H9 (cell line): ENCODE measurements around the gene PHETA1. TPM values are rescaled to one million over a fixed set of nuclear protein-coding genes. Genes with fewer than 3 reads are reported as not detected.

Experiments
- DNase-seq: peaks from one replicate; pipeline ENCODE4 v3.0.0-alpha.2; 2017
- H2AFZ ChIP-seq: one replicate; pipeline ENCODE4 v1.6.1; 2013; ENCODE audit warnings: mild to moderate bottlenecking, low read length, control low read depth, moderate library complexity
- H2AK5ac ChIP-seq: 2 replicates; pipeline ENCODE4 v1.6.1; 2013; ENCODE audit warnings: low read length, control low read depth, mixed read lengths; ENCODE audit not compliant: insufficient read length
- H2BK120ac ChIP-seq: one replicate; pipeline ENCODE4 v1.6.1; 2013; ENCODE audit warnings: low read depth, mild to moderate bottlenecking, low read length, control low read depth, inconsistent platforms; ENCODE audit not compliant: poor library complexity, severe bottlenecking
- H2BK12ac ChIP-seq: 2 replicates; pipeline ENCODE4 v1.6.1; 2013; ENCODE audit warnings: low read length, control low read depth, mixed read lengths, low read depth; ENCODE audit not compliant: insufficient read length
- H2BK15ac ChIP-seq: 2 replicates; pipeline ENCODE4 v1.6.1; 2013; ENCODE audit warnings: low read depth, low read length, control low read depth
- H2BK20ac ChIP-seq: one replicate; pipeline ENCODE4 v1.6.1; 2013; ENCODE audit warnings: low read depth, mild to moderate bottlenecking, low read length, control low read depth, inconsistent platforms; ENCODE audit not compliant: poor library complexity, severe bottlenecking
- H2BK5ac ChIP-seq: 2 replicates; pipeline ENCODE4 v1.6.1; 2013; ENCODE audit warnings: low read length, control low read depth, mixed read lengths; ENCODE audit not compliant: insufficient read length
- H3K14ac ChIP-seq: 2 replicates; pipeline ENCODE4 v1.6.1; 2013; ENCODE audit warnings: low read length, control low read depth; ENCODE audit not compliant: insufficient read depth
- H3K18ac ChIP-seq: 2 replicates; pipeline ENCODE4 v1.6.1; 2013; ENCODE audit warnings: low read depth, mild to moderate bottlenecking, mixed read lengths, low read length, control low read depth; ENCODE audit not compliant: insufficient read length
- H3K23ac ChIP-seq: 2 replicates; pipeline ENCODE4 v1.6.1; 2013; ENCODE audit warnings: low read length, control low read depth, mixed read lengths, low read depth; ENCODE audit not compliant: insufficient read length
- H3K23me2 ChIP-seq: 2 replicates; pipeline ENCODE4 v1.6.1; 2013; ENCODE audit warnings: low read depth, mild to moderate bottlenecking, mixed read lengths, low read length, control low read depth; ENCODE audit not compliant: insufficient read length, poor library complexity, severe bottlenecking
- H3K27ac ChIP-seq: 2 replicates; pipeline ENCODE4 v1.5.1; 2013; ENCODE audit warnings: low read length, control low read depth, mixed read lengths, low read depth; ENCODE audit not compliant: insufficient read length
- H3K27me3 ChIP-seq: 2 replicates; pipeline ENCODE4 v1.6.1; 2013; ENCODE audit warnings: low read length, control low read depth, inconsistent platforms; ENCODE audit not compliant: insufficient read depth
- H3K4ac ChIP-seq: 2 replicates; pipeline ENCODE4 v1.6.1; 2013; ENCODE audit warnings: low read depth, mild to moderate bottlenecking, control low read depth, inconsistent platforms, low read length, moderate library complexity
- H3K4me1 ChIP-seq: 2 replicates; pipeline ENCODE4 v1.6.1; 2013; ENCODE audit warnings: low read length, control low read depth, inconsistent platforms; ENCODE audit not compliant: insufficient read depth
- H3K4me2 ChIP-seq: 2 replicates; pipeline ENCODE4 v1.6.1; 2013; ENCODE audit warnings: low read length, control low read depth, mixed read lengths; ENCODE audit not compliant: insufficient read length, insufficient read depth
- H3K56ac ChIP-seq: 2 replicates; pipeline ENCODE4 v1.6.1; 2013; ENCODE audit warnings: low read depth, mild to moderate bottlenecking, mixed read lengths, low read length, control low read depth; ENCODE audit not compliant: insufficient read length
- H3K79me1 ChIP-seq: 2 replicates; pipeline ENCODE4 v1.6.1; 2013; ENCODE audit warnings: low read depth, mild to moderate bottlenecking, moderate library complexity, low read length, control low read depth, inconsistent platforms; ENCODE audit not compliant: insufficient read depth, poor library complexity, severe bottlenecking
- H3K79me2 ChIP-seq: 2 replicates; pipeline ENCODE4 v1.6.1; 2013; ENCODE audit warnings: low read length, control low read depth, inconsistent platforms; ENCODE audit not compliant: insufficient read depth
- H3K9ac ChIP-seq: 2 replicates; pipeline ENCODE4 v1.6.1; 2013; ENCODE audit warnings: low read length, control low read depth, mixed read lengths; ENCODE audit not compliant: insufficient read length; ENCODE audit errors: extremely low read depth
- H3K9me3 ChIP-seq: one replicate; pipeline ENCODE4 v1.6.1; 2013; ENCODE audit warnings: low read depth, low read length, inconsistent platforms; ENCODE audit not compliant: control insufficient read depth
- H3T11ph ChIP-seq: one replicate; pipeline ENCODE4 v1.6.1; 2013; ENCODE audit warnings: mild to moderate bottlenecking, low read length, control low read depth, inconsistent platforms
- H4K20me1 ChIP-seq: one replicate; pipeline ENCODE4 v1.6.1; 2013; ENCODE audit not compliant: control insufficient read depth, insufficient read length, insufficient read depth
- H4K5ac ChIP-seq: 2 replicates; pipeline ENCODE4 v1.6.1; 2013; ENCODE audit warnings: low read depth, mild to moderate bottlenecking, mixed read lengths, low read length, control low read depth; ENCODE audit not compliant: insufficient read length
- H4K8ac ChIP-seq: replicated peaks from 2 replicates; pipeline ENCODE4 v1.6.1; 2013; ENCODE audit warnings: low read length, control low read depth, mixed read lengths, low read depth; ENCODE audit not compliant: insufficient read length
- H4K91ac ChIP-seq: 2 replicates; pipeline ENCODE4 v1.6.1; 2013; ENCODE audit warnings: low read depth, mild to moderate bottlenecking, moderate library complexity, mixed read lengths, low read length, control low read depth; ENCODE audit not compliant: insufficient read length
- H3K27ac Mint-ChIP-seq, 3 experiments: 2 replicates in 2 of 3; 3 replicates in 1 of 3; pipeline ENCODE4 v1.8.0; 2020 to 2021; ENCODE audit warnings: mixed read lengths in 3 of 3, mild to moderate bottlenecking in 1 of 3, moderate library complexity in 1 of 3
- H3K27me3 Mint-ChIP-seq: 2 replicates; pipeline ENCODE4 v1.8.0; 2021; ENCODE audit warnings: low read depth, mild to moderate bottlenecking, moderate library complexity, mixed read lengths
- H3K36me3 Mint-ChIP-seq, 3 experiments: 2 replicates in 2 of 3; 3 replicates in 1 of 3; pipeline ENCODE4 v1.8.0; 2020 to 2021; ENCODE audit warnings: low read depth in 3 of 3, mixed read lengths in 3 of 3; ENCODE audit not compliant: insufficient read depth in 1 of 3
- H3K4me1 Mint-ChIP-seq, 2 experiments: 2 replicates each; pipeline ENCODE4 v1.8.0; 2020; ENCODE audit warnings: mixed read lengths in 2 of 2
- H3K4me3 Mint-ChIP-seq, 2 experiments: 2 replicates in 1 of 2; 3 replicates in 1 of 2; pipeline ENCODE4 v1.8.0; 2020 to 2021; ENCODE audit warnings: mild to moderate bottlenecking in 2 of 2, mixed read lengths in 2 of 2, moderate library complexity in 1 of 2
- H3K9me3 Mint-ChIP-seq, 2 experiments: 2 replicates in 1 of 2; 3 replicates in 1 of 2; pipeline ENCODE4 v1.8.0; 2020; ENCODE audit warnings: mild to moderate bottlenecking in 2 of 2, mixed read lengths in 2 of 2, moderate library complexity in 1 of 2
- CTCF ChIP-seq: fragments of 200-600 bp; sonication (generic); conservative IDR thresholded peaks from 3 replicates; pipeline ENCODE4 v1.8.0; 2021; ENCODE audit warnings: antibody characterized with exemption, mild to moderate bottlenecking
- WGBS: extraction: QIAGEN DNeasy Blood & Tissue Kit; methylation state at CpG from one replicate; pipeline ENCODE4 v1.1.7; 2013; ENCODE audit warnings: missing lambda C conversion rate, low lambda C conversion rate, mixed read lengths; ENCODE audit not compliant: insufficient read length; ENCODE audit errors: extremely low coverage; 5-methylcytosine and 5-hydroxymethylcytosine counted together
- total RNA-seq: library from RNA; stranded (reverse); gene quantifications from 2 replicates; pipeline ENCODE4 v1.2.1, GENCODE V29; 2021

Gene PHETA1
- total RNA-seq, 1 experiment from 2014 or later: 13.1 TPM

DNA sequence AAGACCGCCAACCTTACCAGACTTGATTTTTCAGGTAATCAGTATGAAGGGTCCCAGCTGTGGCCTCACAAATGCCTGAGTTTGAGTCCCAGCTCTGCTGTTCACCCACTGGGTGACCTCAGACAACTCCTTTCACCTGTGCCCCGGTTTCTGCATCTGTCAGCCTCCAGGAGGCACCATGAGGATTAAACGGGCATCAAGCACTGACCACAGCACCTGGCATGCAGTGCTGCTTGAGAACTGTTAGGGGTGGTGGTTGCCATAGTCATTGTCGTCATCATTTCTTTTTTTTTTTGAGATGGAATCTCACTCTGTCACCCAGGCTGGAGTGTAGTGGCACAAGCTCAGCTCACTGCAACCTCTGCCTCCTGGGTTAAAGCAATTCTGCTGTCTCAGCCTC, 57.9 kb downstream of the PHETA1 start:
- Histone ChIP-seq H3K79me1 (no peaks in the 10 kb centered on the region), H2BK20ac (no peak overlapping the region), H3K4me1 (no peaks in the 10 kb centered on the region), H3K56ac (no peak overlapping the region), H3K9me3 (no peaks in the 10 kb centered on the region), H2BK15ac (no peak overlapping the region), H3T11ph (no peak overlapping the region), H3K18ac (no peak overlapping the region), H3K9ac (no peak overlapping the region), H2BK120ac (no peak overlapping the region), H2BK12ac (no peak overlapping the region), H3K23me2 (no peaks in the 10 kb centered on the region), H3K23ac (no peak overlapping the region), H4K5ac (no peak overlapping the region), H4K20me1 (no peaks in the 10 kb centered on the region), H3K79me2 (no peaks in the 10 kb centered on the region), H3K4me2 (no peak overlapping the region), H3K4ac (no peak overlapping the region), H3K27me3 (no peaks in the 10 kb centered on the region), H2AK5ac (no peak overlapping the region), H4K91ac (no peak overlapping the region), H2AFZ (no peak overlapping the region), H2BK5ac (no peak overlapping the region), H4K8ac (no peak overlapping the region), H3K14ac (no peak overlapping the region), H3K27ac (no peak overlapping the region)
- Mint-ChIP-seq H3K36me3 (peaks cover 8 to 21% (median 10%) of the 10 kb centered on the region in 3 experiments; a peak in 6 of 7 replicates), H3K27me3 (no peaks in the 10 kb centered on the region; the same call in 1 of the 2 replicates), H3K9me3 (no peaks in the 10 kb centered on the region), H3K4me1 (peaks cover 5 to 12% of the 10 kb centered on the region in 2 experiments), H3K27ac (no peak overlapping the region), H3K4me3 (no peak overlapping the region)
- TF ChIP-seq CTCF: no peak
- no peak for DNase-seq
- WGBS: no CpG with 5 or more reads among the region's 4 CpGs

Other genes with a start within 250 kb of the PHETA1 start
- 37.9 and 40.3 TPM in 2 replicates for gene SH2B3, start 36.8 kb upstream of the PHETA1 start, total RNA-seq
- 70.5 and 72.9 TPM in 2 replicates for gene ATXN2, start 230.2 kb upstream of the PHETA1 start, total RNA-seq